AG04450 (cell line): ENCODE results near the gene MGST2. TPM values are rescaled to one million over a fixed set of nuclear protein-coding genes. Genes with fewer than 3 reads are reported as not detected.

ENCODE experiments used
- CTCF ChIA-PET: fragments of 300-600, 350-600 bp; formaldehyde crosslinking; extraction: SDS; loops from one replicate; lab custom pipeline; 2022; ENCODE audit warnings: antibody characterized with exemption, inconsistent platforms; lab: Charles Lee
- POLR2A ChIA-PET: fragments of 350-600 bp; formaldehyde crosslinking; extraction: SDS; loops from one replicate; lab custom pipeline; 2021; ENCODE audit warnings: antibody characterized with exemption, inconsistent platforms; lab: Yijun Ruan, JAX
- DNase-seq: peaks from one replicate; pipeline ENCODE4 v3.0.0-alpha.2; 2011; ENCODE audit warnings: low read depth, low spot score
- H3K27ac ChIP-seq: one replicate; pipeline ENCODE4 v1.5.1; 2012; ENCODE audit warnings: low read depth, low read length, control low read depth
- H3K27me3 ChIP-seq: one replicate; pipeline ENCODE4 v1.6.0; 2012; ENCODE audit warnings: low read length; ENCODE audit not compliant: control insufficient read depth, insufficient read depth
- H3K4me3 ChIP-seq: 2 replicates; pipeline ENCODE4 v1.5.1; 2011; ENCODE audit warnings: mild to moderate bottlenecking, low read depth, low read length, control low read depth
- H3K9me3 ChIP-seq: 2 replicates; pipeline ENCODE4 v1.5.1; 2012; ENCODE audit warnings: low read length; ENCODE audit not compliant: control insufficient read depth, insufficient read depth
- polyA plus RNA-seq: library from polyadenylated mRNA; depleted of rRNA; stranded (reverse); fragments of >200 nt; gene quantifications from 2 replicates; pipeline ENCODE4 v1.2.3, GENCODE V29; 2011; rRNA removed
- TF ChIP-seq, protein P1 (sequence below): IDR thresholded peaks from 2 replicates; pipeline ENCODE4 v1.5.1; 2011; ENCODE audit warnings: low read depth, low read length, control low read depth, inconsistent platforms

Gene MGST2
- polyA plus RNA-seq, 1 experiment = 21.9 TPM

DNA sequence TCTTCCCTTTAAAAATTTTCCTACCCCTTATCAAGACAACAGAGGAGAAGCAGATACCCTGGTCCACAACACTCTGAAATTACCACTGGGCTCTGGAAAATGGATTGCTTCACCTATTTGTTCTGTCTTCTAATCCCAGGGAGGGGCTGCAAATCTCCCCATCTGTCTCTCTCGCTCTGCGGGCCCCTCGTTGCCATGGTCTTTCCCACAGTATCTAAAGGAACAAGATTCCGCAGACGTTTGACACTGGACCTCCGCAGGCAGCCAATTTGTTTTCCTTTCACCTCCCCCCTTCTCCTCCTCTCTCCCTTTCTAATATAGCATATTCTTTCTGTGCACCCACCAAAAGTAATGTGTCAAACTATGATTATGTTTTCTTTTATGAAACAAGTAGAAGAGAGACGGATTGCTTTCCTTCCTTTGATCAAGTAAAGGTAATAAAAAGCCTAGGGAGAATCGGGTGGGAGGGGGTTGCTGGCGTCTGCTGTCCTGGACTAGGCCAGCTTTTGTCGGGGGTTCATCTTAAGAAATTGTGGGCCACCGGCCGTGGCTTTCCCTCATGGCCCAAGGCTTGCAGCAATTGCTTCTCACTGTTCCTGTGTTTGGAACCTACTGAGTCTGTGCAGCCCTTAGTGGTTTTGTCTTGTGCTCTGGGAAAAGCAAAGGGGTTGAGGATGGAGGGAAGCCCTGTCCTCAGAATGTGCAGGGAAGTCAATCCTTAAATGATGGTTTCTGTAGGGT, 81.0 kb downstream of the MGST2 start:
- POLR2A ChIA-PET = no interaction called here
- Histone ChIP-seq H3K4me3 (no peak overlapping the region), H3K9me3 (no peaks in the 10 kb centered on the region), H3K27me3 (no peaks in the 10 kb centered on the region), H3K27ac (no peak overlapping the region)
- DNase-seq = no peak
- TF ChIP-seq, protein P1, sequence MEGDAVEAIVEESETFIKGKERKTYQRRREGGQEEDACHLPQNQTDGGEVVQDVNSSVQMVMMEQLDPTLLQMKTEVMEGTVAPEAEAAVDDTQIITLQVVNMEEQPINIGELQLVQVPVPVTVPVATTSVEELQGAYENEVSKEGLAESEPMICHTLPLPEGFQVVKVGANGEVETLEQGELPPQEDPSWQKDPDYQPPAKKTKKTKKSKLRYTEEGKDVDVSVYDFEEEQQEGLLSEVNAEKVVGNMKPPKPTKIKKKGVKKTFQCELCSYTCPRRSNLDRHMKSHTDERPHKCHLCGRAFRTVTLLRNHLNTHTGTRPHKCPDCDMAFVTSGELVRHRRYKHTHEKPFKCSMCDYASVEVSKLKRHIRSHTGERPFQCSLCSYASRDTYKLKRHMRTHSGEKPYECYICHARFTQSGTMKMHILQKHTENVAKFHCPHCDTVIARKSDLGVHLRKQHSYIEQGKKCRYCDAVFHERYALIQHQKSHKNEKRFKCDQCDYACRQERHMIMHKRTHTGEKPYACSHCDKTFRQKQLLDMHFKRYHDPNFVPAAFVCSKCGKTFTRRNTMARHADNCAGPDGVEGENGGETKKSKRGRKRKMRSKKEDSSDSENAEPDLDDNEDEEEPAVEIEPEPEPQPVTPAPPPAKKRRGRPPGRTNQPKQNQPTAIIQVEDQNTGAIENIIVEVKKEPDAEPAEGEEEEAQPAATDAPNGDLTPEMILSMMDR = no peak
- CTCF ChIA-PET = interaction anchor here (1.2 kb wide), 1 partner anchor 90 kb away, joined by 3 read pairs; no protein-coding TSS in a partner anchor

DNA sequence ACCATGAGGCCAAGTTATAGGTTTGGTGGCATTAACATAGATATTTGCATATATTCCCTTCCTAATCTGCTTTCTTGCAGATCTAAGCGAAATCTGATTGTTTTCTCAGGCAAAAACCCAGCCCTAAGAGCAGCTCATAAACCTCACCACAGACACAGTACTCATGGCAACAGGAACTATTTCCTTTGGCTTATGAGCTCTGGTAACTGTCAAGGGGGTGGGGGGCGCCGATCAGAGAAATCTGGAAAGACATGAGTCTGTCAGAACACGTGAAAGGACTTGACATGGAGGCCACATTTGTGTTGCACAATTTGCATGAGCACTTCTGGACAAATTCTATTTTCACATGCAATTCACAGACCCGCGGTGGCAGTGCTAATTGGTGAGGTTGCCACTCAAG, 83.7 kb downstream of the MGST2 start:
- no peak overlapping the region for H3K27ac ChIP-seq
- no peaks in the 10 kb centered on the region for H3K9me3 ChIP-seq
- no peak for DNase-seq
- H3K4me3 ChIP-seq = no peak overlapping the region
- TF ChIP-seq, protein P1 = no peak
- ChIA-PET POLR2A (no interaction called here), CTCF (interaction anchor here (0.9 to 2.3 kb wide), 2 partner anchors 9 to 11 kb away, joined by 3 to 9 read pairs; no protein-coding TSS in a partner anchor)
- no peaks in the 10 kb centered on the region for H3K27me3 ChIP-seq

DNA sequence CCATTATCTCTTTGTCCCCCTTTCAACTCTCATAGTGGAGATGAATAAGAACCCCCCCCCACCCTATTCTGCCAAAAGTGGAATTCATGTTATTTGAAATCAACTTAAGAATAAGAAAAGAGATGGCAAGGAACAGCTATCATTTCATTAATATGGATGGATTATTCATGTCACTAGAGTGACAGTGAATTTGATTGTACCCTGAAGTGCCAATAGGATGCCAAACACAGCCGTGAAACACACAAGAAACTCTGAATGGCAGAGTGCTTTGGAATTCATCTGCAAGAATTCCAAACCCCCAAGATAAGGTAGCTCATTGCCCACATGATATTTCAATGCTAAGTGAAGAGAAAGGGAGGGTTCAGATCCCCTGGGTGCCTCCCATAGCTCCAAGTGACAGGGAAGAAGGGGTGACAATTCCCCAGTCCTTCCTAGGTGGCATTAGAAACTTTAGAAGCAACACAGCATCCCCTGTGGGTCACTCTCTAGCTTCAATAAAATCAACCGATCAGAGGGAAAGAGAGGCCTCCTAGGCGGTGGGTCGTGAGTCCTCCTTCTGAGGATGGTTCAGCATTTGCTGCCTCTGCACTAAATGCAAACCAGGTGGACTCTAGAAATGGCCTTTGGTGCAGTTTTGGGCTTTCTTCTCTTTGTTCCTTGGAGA, 84.3 kb downstream of the MGST2 start:
- ChIA-PET CTCF (interaction anchor here (0.9 to 2.3 kb wide), 2 partner anchors 10 to 11 kb away, joined by 3 to 9 read pairs; no protein-coding TSS in a partner anchor), POLR2A (no interaction called here)
- no peaks in the 10 kb centered on the region for H3K27me3 ChIP-seq
- H3K4me3 ChIP-seq = no peak overlapping the region
- H3K9me3 ChIP-seq = no peaks in the 10 kb centered on the region
- H3K27ac ChIP-seq = no peak overlapping the region
- no peak for DNase-seq
- TF ChIP-seq, protein P1 = no peak

DNA sequence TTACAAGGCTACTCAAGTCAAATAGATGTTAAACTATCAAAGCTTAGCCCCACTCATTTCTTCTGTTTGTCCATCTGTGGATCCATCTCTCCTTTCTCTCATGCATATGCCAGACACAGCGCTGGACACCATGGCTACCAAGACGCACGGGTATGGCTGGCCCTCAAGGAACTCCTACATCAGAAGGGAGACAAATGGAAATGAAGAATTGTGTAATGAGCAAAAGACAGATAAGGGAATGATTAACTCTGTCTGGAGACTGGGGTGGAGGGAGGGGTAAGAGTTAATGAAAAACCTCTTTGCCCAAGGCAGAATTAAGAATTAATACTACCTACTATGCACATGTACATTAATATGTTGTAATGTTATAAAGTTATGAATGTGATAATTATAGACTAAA, 88.1 kb downstream of the MGST2 start:
- ChIA-PET POLR2A (no interaction called here), CTCF (no interaction called here)
- DNase-seq = no peak
- TF ChIP-seq, protein P1 = no peak
- no peaks in the 10 kb centered on the region for H3K9me3 ChIP-seq
- no peak overlapping the region for H3K4me3 ChIP-seq
- H3K27me3 ChIP-seq = no peaks in the 10 kb centered on the region
- no peak overlapping the region for H3K27ac ChIP-seq

Other genes with a start within 250 kb of the MGST2 start
- 5.4 and 7.8 TPM in 2 replicates for gene RAB33B, start 211.7 kb upstream of the MGST2 start, polyA plus RNA-seq
- 21.5 and 24.9 TPM in 2 replicates for gene SETD7, start 109.6 kb upstream of the MGST2 start, polyA plus RNA-seq